Urinary bladder (tissue), 4 donors: ENCODE results near the gene VOPP1. TPM values are rescaled to one million over a fixed set of nuclear protein-coding genes. Genes with fewer than 3 reads are reported as not detected.
"Not testable (repeated sequence)": the region's sequence is repeated elsewhere in the genome, so short reads cannot be mapped to it uniquely, and the experiment has no call there.

ENCODE experiments used
- DNase-seq: peaks from one replicate; pipeline ENCODE4 v3.0.0-alpha.2; 2015; ENCODE audit errors: extremely low spot score
- H3K27ac ChIP-seq: one replicate; pipeline ENCODE4 v1.5.1; 2013; ENCODE audit warnings: low read depth, mild to moderate bottlenecking, moderate library complexity
- H3K36me3 ChIP-seq: one replicate; pipeline ENCODE4 v1.6.1; 2013; ENCODE audit warnings: mild to moderate bottlenecking, moderate library complexity; ENCODE audit not compliant: insufficient read depth
- H3K4me1 ChIP-seq: one replicate; pipeline ENCODE4 v1.6.1; 2013; ENCODE audit warnings: mild to moderate bottlenecking, moderate library complexity; ENCODE audit not compliant: insufficient read depth
- H3K4me3 ChIP-seq: one replicate; pipeline ENCODE4 v1.5.1; 2013; ENCODE audit warnings: low read depth, low read length
- WGBS: extraction: QIAGEN DNeasy Blood & Tissue Kit; methylation state at CpG from one replicate; pipeline ENCODE4 v1.1.7; 2013; 5-methylcytosine and 5-hydroxymethylcytosine counted together
- polyA plus RNA-seq: library from polyadenylated mRNA; stranded (reverse); fragments of 200-250 nt; gene quantifications from one replicate; pipeline ENCODE4 v1.2.3, GENCODE V29; 2013
- total RNA-seq: library from RNA; depleted of rRNA; stranded (reverse); fragments of >200 nt; gene quantifications from one replicate; pipeline ENCODE4 v1.2.3, GENCODE V29; 2014
- donor health status: healthy with polysubstance abuse.
- donor health status: healthy.

The VOPP1 gene
- total and polyA plus RNA-seq, 2 donors: 26.8 to 34.1 TPM

DNA sequence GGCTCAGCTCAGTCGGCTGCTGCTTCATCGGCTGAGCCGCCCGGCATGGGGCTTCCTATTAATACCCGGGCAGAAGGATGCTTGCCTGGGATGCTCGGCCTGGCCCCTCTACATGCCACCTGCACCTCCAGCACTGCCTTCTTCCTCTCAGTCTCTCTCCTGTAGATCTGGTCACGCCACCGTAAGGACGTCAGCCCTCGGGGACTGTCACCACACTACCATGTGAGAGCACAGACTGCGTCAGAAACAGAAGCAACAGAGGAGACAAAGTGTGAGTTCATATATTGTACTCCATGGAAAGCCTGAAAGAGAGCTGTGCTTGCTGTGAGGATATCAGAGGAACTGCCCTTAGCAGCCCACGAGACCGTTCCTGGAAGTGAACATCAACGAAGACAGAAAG is 99.9 kb downstream of the VOPP1 start:
- not testable (repeated sequence) for H3K27ac ChIP-seq, H3K4me3 ChIP-seq, H3K4me1 ChIP-seq, DNase-seq, H3K36me3 ChIP-seq
- WGBS: 100% methylated on average over 6 of the region's 14 CpGs

DNA sequence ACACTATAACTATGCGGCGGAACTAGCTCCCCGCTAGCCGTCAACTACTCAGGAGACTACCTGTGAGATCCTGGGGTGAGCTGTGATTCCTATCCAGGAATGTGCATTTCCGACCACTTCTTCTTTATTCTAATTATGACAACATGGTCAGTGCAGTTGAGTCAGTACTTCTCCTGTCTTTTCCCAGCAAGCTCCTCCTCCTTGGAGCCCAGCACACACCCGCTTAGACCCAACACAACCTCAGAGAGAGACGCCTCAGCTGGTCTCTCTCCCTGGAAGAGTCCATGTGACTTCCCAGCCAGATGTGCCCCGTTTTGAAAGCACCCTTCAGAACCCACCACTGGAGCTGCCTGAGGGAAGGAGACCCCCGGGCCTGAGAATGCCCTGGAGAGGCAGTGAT is 100.7 kb downstream of the VOPP1 start:
- H3K36me3 ChIP-seq, H3K27ac ChIP-seq: not testable (repeated sequence)
- 90% methylated on average over 5 of the region's 9 CpGs for WGBS

GRCh38 chr7:55470261-55470660 is 102.0 kb downstream of the VOPP1 start:
- Histone ChIP-seq H3K36me3 (no peaks in the 10 kb centered on the region), H3K4me1 (no peaks in the 10 kb centered on the region), H3K4me3 (no peak overlapping the region), H3K27ac (no peak overlapping the region)
- 86% methylated on average over 2 of the region's 2 CpGs for WGBS
- no peak for DNase-seq

More for the DNA sequence above, 100.7 kb downstream of the VOPP1 start:
- DNase-seq, H3K4me3 ChIP-seq, H3K4me1 ChIP-seq: not testable (repeated sequence)

- Histone ChIP-seq H3K4me3 (no peak overlapping the region), H3K4me1 (no peaks in the 10 kb centered on the region), H3K36me3 (no peaks in the 10 kb centered on the region), H3K27ac (no peak overlapping the region)
- no peak for DNase-seq
- WGBS: 38% methylated on average over 3 of the region's 3 CpGs
These were observed 102.6 kb downstream of the VOPP1 start for GRCh38 chr7:55469721-55470120.

GRCh38 chr7:55469271-55469681 is 103.0 kb downstream of the VOPP1 start:
- DNase-seq: no peak
- Histone ChIP-seq H3K27ac (no peak overlapping the region), H3K4me1 (no peaks in the 10 kb centered on the region), H3K4me3 (no peak overlapping the region), H3K36me3 (no peaks in the 10 kb centered on the region)
- 54% methylated on average over 2 of the region's 2 CpGs for WGBS

GRCh38 chr7:55468495-55468894 is 103.8 kb downstream of the VOPP1 start:
- H3K4me3 ChIP-seq: no peak overlapping the region
- H3K27ac ChIP-seq: no peak overlapping the region
- no peaks in the 10 kb centered on the region for H3K4me1 ChIP-seq
- WGBS: 98% methylated on average over 8 of the region's 8 CpGs
- H3K36me3 ChIP-seq: no peaks in the 10 kb centered on the region
- DNase-seq: no peak

GRCh38 chr7:55467047-55467593 is 105.2 kb downstream of the VOPP1 start:
- no peaks in the 10 kb centered on the region for H3K4me1 ChIP-seq
- no peaks in the 10 kb centered on the region for H3K36me3 ChIP-seq
- WGBS: 91% methylated on average over 7 of the region's 7 CpGs

GRCh38 chr7:55465691-55466090 is 106.6 kb downstream of the VOPP1 start:
- no peaks in the 10 kb centered on the region for H3K36me3 ChIP-seq
- H3K4me1 ChIP-seq: no peaks in the 10 kb centered on the region
- WGBS: 80% methylated on average over 2 of the region's 2 CpGs

More at GRCh38 chr7:55467047-55467593, 105.2 kb downstream of the VOPP1 start:
- Histone ChIP-seq H3K27ac (no peak overlapping the region), H3K4me3 (no peak overlapping the region)
- no peak for DNase-seq

DNA sequence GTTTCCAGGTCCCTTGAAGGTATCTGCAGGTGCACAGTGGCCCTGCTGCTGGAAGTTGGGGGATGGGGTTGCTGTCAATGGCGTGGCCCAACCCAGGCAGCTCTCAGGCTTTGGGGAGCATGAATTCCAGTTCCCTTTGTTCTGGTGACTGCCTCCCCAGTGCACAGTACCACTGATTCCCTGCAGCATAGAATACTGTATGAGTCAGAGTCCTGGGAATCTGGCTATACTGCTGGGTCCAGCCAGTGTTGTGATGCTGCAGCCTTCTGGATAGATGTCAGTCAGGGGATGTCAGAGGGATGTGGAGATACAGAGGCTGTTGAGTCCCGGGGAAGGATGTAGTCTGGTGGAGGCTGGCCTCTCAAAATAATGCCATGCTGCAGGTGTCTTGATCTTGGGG is 107.9 kb downstream of the VOPP1 start:
- Histone ChIP-seq H3K27ac (no peak overlapping the region), H3K4me1 (no peaks in the 10 kb centered on the region), H3K4me3 (no peak overlapping the region), H3K36me3 (no peaks in the 10 kb centered on the region)
- 97% methylated on average over 2 of the region's 2 CpGs for WGBS
- DNase-seq: no peak

More at GRCh38 chr7:55465691-55466090, 106.6 kb downstream of the VOPP1 start:
- DNase-seq: no peak
- no peak overlapping the region for H3K27ac ChIP-seq
- H3K4me3 ChIP-seq: no peak overlapping the region

GRCh38 chr7:55463686-55464262 is 108.5 kb downstream of the VOPP1 start:
- Histone ChIP-seq H3K36me3 (no peaks in the 10 kb centered on the region), H3K4me1 (no peaks in the 10 kb centered on the region), H3K27ac (no peak overlapping the region), H3K4me3 (no peak overlapping the region)
- no peak for DNase-seq
- 96% methylated on average over 4 of the region's 4 CpGs for WGBS

GRCh38 chr7:55458351-55458750 is 114.0 kb downstream of the VOPP1 start:
- Histone ChIP-seq H3K36me3 (no peaks in the 10 kb centered on the region), H3K4me1 (no peaks in the 10 kb centered on the region), H3K4me3 (no peak overlapping the region), H3K27ac (no peak overlapping the region)
- DNase-seq: no peak
- 86% methylated on average over 1 of the region's 1 CpG for WGBS

GRCh38 chr7:55457801-55458200 is 114.5 kb downstream of the VOPP1 start:
- no peak overlapping the region for H3K27ac ChIP-seq
- no peak overlapping the region for H3K4me3 ChIP-seq
- H3K4me1 ChIP-seq: no peaks in the 10 kb centered on the region
- H3K36me3 ChIP-seq: no peaks in the 10 kb centered on the region
- 99% methylated on average over 1 of the region's 1 CpG for WGBS
- no peak for DNase-seq

DNA sequence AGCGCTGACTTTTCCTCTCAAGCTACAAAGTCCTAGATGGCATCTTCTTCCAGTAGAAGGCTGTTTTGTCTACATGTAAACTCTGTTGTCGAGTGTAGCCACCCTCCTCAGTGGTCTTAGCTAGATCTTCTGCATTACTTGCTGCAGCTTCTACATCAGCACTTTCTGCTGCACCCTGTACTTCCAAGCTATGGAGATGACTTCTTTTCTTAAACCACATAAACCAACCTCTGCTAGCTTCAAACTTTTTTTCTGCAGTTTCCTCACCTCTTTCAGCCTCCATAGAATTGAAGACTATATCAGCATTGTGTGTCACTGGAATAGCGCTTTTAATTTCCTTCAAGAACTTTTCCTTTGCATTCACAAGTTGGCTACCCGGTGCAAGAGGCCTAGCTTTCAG is 119.3 kb downstream of the VOPP1 start:
- H3K4me1 ChIP-seq: no peaks in the 10 kb centered on the region
- DNase-seq: no peak
- H3K36me3 ChIP-seq: no peaks in the 10 kb centered on the region
- H3K4me3 ChIP-seq: no peak overlapping the region
- 92% methylated on average over 4 of the region's 4 CpGs for WGBS
- no peak overlapping the region for H3K27ac ChIP-seq

- 92% methylated on average over 8 of the region's 8 CpGs for WGBS
- H3K4me3 ChIP-seq: no peak overlapping the region
- no peak for DNase-seq
- no peak overlapping the region for H3K27ac ChIP-seq
- no peaks in the 10 kb centered on the region for H3K36me3 ChIP-seq
- no peaks in the 10 kb centered on the region for H3K4me1 ChIP-seq
These were observed 122.2 kb downstream of the VOPP1 start for GRCh38 chr7:55449992-55450535.
